ENCODE measurements around the gene C20orf144.

Gene C20orf144

DNA sequence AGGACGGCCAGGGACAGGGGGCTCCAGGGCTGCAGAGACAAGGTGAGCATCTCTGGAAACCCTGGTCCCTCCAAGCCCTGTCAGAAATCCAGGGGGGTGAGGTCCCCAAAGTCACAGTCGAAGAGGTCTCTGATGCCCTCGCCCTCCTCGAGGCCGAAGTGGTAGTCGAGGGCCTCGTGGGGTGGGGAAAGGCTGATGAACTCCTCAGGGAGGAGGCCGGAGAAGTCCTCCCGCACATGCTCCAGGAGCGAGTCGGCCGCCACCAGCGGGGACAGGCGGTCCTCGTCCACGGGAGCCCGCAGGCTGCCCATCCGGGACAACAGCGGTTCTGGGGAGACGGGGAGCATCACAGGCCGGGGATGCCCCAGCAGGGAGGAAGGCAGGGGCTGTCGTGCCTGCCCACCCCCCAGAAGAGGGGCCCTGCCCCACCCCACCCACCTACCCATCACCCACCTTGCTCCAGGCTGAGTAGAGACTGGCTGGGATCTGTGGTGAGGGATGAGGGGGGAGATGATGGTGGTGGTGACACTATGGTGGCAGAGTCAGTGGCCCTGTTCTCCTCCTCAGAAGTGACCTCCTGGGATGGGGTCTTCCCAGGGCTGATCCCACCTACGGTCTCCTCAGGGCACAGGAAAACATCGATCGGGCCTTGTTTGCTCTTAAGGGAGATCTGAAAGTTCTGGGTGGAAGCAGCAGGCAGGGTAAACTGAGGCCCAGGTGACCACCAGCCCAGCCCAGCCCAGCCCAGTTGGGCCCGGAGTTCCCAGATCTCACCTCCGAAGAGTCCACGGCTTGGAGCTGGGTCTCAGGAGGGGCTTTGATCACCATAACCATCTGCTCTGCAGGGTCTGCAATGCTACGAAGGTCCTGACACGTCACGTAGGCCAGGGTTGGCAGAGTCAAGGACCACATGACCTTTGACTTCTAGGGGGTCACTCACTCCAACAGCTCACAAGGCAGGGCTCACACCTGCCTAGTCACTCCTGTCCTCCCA is 14.8 kb downstream of the C20orf144 start:
- DNase-seq (ENCODE audit: low read depth): no peak

DNA sequence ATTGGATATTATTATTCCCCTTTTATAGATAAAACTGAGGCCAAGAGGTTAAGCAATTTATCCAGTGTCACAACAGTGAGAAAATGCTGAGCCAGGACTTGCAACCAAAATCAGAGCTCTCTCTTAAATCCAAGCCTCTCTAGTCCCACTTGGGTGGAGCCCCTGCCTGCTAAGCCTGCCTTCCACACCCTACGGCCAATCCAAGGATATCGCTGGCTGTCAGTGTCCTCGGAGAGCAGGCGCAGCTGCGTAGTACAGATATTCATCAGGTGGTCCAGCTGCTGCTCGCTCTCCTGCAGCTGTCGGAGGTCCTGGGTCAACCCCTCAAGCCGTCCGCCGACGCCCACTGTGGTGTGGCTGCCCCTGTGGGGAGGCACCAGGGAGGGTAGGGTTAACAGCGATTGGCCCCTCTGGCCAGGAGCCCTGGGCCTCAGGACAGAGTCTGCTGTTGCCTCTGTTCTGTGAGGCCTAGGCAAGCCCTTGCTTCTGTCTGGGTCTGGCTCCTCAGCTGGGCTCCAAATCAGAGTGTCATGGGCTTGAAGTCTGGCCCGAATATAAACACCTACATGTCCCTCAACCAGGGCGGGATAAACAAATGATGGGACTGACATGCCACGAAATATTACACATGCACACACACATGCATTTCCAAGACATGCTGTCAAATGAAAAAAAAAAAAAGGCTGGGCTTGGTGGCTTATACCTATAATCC is 16.0 kb downstream of the C20orf144 start:
- DNase-seq (ENCODE audit: low read depth): no peak

DNA sequence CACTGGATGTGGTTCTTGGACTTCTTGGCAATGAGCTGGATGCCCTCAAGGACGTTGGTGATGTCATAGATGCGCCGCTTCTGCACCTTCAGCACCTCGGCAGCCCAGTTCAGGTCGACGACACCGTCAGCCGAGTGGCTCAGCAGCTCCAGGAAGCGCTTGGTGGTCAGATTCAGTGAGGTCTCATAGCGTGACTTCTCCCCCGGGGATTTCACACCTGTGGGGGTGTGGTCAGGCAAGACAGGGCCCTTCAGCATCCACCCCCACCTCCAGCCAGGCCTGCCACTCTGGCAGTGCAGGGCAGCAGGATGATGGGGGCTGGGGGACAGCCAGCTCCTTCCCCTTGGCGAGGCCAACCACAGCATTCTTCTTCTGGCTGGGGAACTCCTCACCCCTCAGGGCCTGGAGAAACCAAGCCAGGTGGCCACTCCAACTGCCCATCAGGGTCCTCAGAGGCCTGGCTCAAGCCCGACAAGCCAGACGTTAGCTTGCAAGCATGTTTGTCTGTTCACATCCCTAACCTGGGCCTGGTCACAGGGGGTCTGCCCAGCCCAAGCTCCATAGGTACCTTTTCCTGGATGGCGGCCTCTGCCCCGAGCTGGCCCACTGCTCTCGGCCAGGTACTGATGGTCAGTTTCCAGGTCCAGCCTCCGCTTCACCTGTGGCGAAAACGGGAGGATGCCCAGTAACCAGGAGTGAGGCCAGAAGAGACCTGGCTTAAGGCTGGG is 17.8 kb downstream of the C20orf144 start:
- DNase-seq (ENCODE audit: low read depth): peak; percentile 35

DNA sequence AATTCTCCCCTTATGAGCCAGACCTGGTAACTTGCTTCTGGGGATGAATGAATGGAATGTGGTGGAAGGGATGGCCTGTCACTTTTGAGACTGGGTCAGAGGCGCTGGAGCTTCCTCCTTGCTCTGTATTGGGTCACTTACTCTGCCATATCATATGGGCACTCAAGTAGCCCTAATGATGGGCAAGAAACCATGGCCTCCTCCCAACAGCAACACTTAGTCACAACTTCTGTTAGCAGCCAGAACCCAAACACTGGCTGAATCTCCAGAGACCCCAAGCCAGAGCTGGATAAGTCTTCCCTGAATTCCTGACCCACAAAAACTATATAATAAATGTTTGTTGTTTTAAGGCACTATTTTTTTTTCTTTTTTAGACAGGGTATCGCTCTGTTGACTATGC is 18.6 kb downstream of the C20orf144 start:
- DNase-seq (ENCODE audit: low read depth): no peak

DNA sequence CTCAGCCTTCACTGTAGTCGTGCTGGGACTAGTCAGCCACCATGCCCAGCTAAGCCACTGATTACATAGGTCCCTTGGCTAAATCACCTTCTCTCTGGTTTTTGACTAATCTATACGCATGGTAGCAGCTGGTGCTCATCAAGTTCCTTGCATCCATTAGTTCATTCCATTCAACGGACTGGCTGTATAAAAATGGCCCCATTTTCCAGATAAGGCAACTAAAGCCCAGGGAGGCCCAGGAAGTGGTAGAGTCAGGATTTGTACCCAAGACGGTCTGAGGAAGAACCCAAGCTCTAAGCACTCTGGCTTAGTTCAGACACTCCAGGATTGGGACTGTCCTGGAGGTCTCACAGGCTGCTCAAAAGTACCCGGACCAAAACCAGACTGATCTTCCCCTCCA is 19.2 kb downstream of the C20orf144 start:
- DNase-seq (ENCODE audit: low read depth): no peak

DNA sequence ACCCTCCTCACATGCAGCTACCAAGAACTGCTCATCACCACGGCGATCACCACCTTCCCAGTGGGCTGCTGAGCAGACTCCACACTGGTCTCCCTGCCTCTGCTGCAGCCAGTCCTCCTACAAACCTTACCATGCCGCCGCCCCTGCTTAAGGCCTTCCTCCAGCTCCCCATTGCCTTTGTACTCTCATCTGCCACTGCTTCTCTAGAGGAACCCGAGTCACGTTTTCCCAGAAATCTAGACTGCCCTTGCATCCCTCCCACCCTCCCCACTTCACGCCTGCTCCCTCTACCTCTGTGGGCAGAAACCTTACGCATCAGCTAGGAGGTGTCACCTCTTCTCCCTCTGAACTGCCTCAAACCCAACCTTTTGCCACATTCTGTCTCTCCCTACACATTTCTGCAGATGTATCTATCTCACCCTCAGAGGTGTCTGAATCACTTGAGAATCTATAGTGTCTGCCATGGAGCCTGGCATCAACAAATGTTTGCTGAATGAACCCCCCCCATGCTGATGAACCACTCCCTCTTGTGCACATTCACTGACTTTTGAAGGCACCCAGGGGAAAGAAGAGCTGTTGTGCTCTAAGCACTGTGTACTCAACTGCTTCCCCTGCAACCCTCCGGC is 19.7 kb downstream of the C20orf144 start:
- DNase-seq (ENCODE audit: low read depth): no peak

DNA sequence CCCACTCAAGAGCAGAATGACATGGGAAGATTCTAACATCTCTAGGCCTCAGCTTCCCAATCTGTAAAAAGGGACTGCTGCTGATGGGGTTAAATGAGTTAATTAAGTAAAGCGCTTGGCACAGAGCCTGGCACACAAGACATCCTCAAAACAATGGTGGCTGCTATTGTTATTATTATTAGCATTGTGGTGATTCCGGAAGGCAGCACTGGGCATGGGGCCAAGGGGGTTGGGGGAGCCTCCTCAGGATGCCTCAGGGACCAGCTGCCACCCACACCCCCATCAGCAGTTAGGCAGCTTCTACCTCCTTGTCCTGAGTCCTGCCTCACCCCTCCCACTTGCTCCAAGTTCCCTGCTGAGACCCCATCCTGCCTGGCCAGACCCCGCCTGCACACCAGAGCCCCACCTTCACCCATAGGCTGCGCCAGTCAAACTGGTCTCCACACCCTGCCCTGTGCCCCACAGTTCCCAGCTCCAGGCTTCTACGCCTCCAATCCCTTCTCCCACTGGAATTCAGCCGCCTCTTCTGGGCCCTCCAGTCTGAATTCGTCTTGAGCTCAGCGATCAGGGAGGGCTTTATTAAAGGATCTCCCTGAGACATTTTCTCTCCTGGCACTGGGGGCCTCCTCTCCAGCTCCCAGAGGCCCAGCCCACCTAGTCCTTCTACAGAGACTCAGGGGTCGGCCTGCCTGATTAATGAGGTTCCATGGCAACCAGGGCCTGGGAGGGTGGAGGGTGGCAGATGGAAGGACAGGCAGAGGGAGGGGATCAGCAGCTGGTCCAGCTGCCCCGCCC is 22.6 kb downstream of the C20orf144 start:
- DNase-seq (ENCODE audit: low read depth): no peak

DNA sequence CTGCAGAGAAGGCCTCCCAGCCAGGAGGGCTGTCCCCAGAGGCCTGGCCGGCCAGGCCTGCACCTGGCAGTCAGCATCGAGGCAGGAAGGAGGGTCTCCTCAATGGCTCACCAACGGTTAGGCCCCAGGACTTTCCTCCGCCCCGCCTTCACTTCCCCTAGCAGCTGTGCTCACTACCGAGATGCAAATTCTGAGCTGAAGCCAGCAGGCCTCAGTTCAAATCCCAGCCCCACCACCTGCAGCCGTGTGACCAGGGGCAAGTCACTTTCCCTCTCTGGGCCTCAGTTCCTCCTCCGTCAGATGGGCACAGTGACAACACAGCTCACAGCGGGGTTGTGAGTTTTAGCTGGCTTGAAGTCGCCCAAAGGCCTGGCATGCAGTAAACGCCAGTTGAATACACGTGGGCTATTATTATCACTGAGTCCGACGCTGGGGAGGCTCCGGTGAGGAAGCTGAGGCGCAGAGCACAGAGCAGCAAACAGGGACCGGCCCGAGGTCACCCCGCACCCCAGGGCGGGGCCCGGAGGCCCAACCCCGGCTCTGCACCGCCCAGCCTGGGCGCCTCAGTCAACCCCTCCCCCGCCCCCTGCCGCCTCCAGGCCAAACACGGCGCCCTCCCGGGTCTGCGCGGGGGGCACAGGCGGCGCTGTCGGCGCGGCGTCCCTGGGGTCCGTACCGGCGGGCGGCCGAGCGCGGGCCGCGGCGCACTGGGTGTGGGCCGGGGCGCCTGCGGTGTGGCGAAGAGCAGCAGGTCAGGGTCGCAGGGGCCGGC is 23.4 kb downstream of the C20orf144 start:
- DNase-seq (ENCODE audit: low read depth): no peak

DNA sequence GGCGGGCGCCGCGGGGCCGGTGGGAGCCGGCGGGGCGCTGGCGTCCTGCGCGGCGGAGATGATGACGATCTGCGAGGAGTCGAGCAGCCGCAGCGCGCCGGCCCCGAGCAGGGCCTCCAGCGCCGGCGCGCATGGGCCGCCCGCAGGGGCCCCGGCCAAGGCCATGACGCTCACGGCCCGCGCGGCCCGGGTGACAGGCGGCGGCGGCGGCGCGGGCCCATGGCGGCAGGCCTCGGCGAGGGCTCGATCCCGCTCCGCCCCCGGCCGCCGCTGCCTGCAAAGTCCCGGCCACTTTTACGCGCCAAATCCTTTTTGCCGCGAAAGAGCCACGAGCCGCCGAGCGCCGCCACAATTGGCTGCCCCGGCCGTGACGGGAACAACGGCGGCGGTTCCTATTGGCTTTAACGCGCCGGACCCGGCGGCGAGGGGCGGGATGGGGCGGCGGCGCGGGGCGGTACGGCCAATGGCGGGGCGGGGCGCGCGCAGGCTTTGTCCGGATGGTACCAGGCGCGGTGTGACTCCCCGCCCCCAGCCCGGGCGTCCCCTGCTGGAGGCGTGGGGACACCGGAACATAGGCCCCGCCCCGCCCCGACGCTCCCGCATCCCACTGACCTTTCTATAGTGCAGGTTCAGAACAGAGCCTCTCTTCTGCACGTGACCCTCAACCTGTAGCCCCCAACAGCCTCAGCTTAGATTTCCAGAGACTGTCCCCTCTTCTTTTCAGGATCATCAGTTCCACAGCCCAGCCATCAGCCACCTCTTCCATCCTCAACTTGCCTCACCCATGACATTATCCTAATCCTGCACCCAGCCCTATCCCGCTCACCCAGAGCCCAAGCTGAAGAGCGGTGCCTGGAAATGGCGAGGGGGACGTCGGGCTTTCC is 24.2 kb downstream of the C20orf144 start, which contains the start of gene E2F1:
Gene E2F1, minus strand, starts transcription at position 286 of the 884 bp plus-strand sequence. Its CDS starts 121 bp downstream, at position 165.
- DNase-seq (ENCODE audit: low read depth): peak; percentile 94

DNA sequence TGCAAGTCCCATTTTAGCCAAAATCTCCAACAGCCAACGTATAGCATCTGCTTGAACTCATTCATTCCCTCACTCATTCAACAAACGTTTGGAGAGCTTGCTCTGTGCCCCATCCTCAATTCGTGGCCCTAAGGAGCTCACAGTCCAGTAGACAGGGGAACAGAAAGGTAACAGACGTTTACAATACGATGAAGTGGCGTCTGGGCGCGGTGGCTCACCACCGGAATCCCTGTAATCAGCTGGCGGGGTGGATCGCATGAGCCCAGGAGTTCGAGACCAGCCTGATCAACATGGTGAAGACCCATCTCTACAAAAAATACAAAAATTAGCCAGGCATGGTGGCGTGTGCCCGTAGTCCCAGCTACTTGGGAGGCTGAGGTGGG is 24.8 kb downstream of the C20orf144 start:
- no peak for DNase-seq (ENCODE audit: low read depth)

DNA sequence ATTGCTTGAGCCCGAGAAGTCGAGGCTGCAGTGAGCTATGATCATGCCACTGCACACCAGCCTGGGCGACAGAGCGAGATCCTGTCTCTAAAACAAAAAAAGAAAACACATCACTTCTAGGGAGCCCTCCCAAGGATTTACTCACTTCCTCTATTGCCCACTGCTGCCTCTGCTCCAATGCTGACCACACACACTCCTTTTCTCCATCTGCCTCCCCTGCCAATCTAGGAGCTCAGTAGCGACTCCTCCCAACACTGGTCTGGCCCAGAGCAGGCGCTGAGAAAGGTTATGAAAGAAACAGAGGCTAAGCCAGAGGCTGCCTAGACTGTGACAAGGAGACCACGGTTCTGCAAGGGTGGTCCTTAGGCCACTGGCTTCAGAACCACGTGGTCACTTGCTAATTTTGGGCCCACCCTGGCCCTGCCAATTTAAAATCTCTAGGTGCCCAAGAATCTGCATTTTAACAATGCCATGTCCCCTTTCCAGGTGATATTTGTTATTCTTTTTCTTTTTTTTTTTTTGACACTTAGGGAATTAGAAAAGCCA is 25.3 kb downstream of the C20orf144 start:
- DNase-seq (ENCODE audit: low read depth): no peak

DNA sequence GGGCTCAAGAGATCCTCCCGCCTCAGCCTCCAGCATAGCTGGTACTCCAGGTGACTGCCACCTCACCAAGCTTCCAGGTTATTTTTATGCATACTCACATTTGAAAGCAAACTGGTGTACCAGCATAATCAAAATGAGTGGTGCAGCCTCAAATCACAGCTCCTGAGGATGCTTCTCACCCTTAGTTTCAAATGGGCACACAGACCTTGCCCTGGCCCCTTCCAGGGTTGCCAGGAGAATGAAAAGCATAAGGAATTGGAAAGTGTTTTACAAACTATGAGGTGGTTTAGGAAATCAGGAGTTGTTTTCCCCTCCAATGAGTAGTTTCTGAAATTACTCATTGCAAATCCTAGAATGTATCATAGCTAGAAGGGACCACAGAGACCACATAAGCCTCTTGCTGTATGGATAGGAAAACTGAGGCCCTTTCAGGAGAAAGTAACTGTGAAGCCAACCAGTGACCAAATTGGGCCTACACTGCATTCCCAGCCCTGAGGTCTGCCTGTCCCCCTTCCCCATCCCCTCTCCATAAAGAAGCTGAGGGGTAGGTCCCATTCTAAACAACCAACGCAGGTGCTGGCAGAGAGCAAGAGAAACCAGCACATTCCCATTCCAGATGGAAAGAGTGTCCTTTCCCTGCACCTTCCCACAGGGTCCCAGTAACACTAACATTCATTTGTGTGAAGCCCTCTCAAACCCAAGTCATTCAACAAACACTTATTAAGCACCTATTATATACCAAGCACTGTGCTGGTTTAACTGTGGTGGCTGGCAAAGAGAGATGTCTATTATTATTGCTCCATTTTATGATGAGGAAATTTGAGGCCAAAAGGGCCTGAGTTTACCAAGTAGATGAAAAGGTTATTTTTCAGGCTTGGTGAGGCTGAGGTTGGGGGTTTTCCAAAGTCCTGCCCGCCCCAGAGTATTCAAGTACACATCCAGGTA is 26.1 kb downstream of the C20orf144 start:
- no peak for DNase-seq (ENCODE audit: low read depth)

DNA sequence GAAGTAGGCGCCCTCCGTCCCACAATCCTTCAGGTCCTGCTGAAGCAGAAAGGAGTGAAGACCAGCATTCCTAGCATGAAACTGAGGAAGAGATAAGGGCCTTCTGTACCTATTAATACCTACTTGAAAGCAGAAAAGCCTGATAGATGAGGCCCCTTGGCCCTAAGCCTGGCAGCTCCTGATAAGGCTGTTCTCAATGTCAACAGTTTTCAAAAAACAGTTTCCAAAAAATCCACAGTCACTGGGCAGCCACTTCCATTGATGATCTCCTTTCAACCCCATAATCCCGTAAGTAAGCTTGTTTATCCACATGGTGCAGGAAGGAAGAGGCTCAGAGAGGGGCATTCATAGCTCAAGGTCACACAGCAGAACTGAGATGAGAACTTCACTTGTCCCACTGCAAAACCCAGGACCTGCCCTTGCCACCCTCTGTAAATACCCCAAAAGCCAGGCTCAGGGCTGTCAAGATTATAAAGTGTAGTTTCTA is 26.9 kb downstream of the C20orf144 start:
- no peak for DNase-seq (ENCODE audit: low read depth)

DNA sequence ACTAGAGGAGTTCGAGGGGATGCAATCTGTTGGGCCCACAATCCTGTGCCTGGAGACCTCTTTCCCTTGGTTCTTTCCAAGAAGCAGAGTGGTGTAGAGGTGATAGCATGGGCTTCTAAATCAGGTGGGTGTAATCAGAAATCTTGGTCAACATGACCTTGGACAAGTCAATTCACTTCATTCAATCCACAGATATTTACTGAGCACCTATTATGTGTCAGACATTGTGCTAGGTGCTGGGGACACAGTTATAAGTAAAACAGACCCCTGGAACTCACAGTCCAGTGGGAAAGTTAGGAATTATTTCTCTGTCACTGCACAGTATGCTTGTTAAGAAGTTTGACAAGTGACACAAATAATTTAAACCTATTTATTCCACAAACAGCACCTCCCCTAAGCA is 27.4 kb downstream of the C20orf144 start:
- DNase-seq (ENCODE audit: low read depth): no peak

DNA sequence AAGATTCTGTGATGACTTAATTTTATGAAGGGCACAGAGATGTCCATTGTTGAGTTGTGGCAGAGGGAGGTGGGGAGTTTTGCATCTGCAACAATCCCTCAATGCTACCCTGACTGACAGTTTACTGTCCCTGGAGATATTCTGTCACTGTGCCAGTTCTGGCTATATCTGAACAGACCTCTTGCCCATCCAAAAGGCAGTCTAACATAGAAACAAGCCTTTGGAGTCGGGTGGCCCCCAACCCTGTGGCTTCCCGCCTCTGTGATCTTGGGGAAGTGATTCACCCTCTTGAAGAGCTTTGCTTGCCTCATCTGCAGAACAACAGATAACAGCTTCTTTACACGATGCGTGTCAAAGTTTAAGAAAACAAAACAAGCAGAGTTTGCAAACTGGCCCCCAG is 27.8 kb downstream of the C20orf144 start:
- no peak for DNase-seq (ENCODE audit: low read depth)

DNA sequence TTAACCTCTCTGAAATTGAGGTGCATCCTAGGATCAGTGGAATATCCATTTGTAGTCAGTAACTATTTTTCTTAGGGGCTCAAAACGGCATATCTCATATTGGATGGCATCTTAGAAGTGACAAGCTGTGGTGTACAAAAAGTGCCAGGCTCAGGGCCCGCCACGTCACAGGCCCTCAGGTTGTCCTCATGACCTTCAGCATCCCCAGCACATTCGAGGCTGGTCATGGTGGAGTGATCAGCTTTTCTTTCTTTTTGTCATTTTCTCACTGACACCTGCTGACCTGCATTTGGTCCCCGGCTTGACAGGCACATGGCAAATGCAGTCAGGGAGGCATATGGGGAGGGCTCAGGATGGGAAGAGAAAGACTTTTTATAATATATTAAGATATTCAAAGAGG is 31.2 kb downstream of the C20orf144 start:
- no peak for DNase-seq (ENCODE audit: low read depth)

DNA sequence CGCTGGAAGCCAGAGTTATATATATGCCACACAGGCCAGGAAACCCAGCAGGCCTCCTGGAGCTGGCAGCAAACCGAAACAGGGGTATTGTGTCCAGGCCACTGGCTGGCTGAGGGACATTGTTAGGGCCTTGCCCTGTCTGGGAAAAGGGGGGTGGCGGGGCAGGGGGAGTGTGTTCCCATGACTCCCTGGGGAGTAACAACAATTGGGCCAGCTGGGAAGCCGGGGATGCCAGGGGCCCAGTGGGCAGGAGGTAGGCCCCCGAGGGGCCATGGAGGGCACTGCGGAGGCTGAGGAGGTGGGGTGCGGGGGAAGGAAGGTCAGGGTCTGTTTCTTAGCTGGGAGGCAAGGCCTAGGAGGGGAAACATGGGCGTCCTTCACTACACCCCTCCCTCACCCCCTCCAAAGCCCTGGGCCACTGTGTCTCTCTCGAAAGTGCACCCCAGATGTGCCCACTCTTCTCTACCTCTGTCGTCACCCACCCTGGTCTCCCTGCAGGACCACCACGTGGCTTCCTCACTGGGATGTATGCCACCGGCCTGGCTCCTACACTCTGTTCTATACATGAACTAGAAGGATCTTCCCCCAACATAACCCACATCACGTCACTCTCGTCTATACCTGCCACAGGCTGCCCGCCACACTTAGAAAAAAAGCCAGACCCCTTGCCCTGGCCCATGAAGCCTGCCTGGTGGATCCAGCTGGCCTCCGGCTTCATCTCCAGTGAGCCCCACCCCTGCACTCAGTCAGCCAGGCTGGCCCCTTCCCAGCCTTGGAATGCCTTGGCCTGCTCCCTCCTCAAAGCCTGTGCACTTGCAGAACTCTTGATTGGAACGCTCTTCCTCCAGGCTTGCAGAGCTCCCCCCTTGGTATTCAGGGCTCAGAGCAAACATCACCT is 31.9 kb downstream of the C20orf144 start:
- DNase-seq (ENCODE audit: low read depth): no peak

All from activated T-helper 9 cell treated with anti-CD3 and anti-CD28 coated beads, Interleukin-2, amount 50 U/mL, for 16 hours (primary cell).